RPMI8226 (cell line): ENCODE results near the gene DNASE1L3.

ENCODE experiments used
- DNase-seq: peaks from one replicate; pipeline ENCODE4 v3.0.0-alpha.2; 2015

DNASE1L3 gene

DNA sequence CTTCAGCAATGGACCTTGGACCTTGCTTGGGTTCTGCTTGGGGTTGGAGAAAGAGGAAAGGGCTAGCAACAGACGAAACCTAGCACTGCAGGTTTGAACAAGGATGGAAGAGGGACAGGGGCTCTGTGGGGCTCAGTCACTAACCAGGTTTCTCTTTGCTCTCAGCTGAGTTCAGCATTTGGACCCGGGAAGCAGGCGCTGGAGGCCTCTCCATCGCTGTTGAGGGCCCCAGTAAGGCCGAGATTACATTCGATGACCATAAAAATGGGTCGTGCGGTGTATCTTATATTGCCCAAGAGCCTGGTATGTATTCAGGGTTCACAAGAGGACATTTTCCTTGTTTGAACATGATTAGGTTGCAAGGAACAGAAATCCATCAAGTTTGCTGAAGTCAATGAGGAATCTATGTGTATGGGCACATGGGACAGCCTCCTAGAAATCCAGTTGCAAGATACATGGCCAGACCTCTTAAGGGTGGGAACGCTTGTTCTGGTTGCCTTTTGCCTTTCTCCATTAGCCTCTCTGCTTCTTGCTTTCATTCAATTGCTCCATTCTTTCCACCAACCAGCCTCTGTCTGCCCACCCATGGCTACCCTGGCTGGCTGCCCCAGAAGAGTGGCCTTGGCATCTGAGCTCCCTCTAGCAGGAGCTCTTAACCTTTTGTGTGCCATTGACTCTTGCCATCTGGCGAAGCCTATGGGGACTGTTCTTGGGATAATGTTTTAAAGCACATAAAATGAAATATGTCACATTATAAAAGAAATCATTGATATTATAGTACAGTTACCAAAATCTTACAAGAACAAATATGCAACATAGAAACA, 55.9 kb downstream of the DNASE1L3 start:
- no peak for DNase-seq

DNA sequence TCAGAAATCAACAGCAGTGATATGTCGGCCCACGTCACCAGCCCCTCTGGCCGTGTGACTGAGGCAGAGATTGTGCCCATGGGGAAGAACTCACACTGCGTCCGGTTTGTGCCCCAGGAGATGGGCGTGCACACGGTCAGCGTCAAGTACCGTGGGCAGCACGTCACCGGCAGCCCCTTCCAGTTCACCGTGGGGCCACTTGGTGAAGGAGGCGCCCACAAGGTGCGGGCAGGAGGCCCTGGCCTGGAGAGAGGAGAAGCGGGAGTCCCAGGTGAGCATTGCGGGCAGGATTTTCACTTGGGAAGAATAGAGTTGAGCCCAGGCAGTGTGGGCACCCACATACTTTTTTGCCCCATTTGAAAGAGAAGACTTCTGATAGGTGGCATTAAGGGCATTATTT, 57.4 kb downstream of the DNASE1L3 start:
- no peak for DNase-seq

DNA sequence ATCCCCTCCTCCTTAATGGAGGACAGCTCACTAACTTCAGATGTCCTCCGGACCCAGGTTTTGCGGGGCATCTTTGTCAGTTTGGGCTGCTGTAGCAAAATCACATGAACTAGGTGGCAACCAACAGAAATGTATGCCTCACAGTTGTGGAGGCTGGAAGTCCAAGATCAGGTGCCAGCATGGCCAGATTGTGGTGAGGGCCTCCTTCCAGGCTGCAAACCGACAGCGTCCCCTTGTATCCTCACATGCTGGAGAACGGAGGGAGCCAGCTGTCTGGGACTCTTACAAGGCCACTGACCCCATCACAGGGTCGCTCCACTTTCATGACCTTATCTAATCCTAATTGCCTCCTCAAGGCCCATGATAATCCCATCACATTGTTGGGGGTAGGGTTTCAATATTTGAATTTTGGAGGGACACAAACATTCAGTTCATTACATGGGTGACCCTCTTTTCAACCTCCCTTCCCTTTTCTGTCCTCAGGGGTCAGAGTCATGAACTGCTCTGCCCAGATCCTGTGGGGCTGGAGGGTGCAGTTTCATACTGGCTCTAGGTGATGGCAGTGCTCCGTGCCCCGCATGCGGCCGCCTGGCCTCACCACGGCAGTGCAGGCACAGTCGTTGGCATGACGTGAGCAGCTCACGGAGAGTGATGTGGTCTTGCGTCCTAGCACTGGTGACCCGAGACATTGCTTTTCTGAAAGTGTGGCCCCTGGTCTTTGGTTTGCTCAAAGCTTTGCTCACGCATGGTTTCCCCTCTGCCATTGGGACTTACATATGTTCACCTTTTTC, 58.4 kb downstream of the DNASE1L3 start:
- DNase-seq, result no peak

DNA sequence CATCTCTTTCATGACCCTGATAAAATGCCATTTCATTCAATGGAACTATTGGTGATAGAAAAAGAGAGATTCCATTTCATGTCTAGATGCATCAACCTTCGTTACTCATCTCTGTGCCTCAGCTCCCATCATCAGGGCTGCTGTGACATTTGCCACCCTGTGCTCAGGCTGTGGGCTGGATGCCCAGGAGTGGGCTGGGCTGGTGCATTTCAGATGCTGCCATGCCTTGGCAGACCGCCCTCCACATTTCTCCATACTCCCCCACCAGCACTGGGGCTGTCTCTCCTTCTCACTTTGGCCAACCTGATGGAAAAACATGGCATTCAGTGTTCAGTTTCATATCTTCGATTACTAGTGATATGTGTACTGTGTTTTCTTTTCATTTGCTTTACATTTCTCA, 59.1 kb downstream of the DNASE1L3 start:
- no peak for DNase-seq

DNA sequence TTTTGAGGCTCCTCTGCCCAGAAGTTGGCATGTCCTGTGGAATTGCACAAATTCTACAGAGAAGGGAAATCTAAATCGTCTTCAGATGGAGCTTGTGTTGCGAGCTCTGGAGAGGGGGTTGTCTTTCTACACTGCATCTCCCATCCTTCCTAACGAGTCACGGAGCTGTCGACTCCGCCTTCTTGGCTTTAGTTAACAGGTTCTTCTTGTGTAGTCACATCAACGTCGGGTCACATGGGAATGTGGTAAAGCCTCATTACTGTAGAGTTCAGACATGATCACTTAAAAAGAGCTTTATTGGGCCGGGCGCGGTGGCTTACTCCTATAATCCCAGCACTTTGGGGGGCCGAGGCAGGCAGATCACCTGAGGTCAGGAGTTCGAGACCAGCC, 60.0 kb downstream of the DNASE1L3 start:
- no peak for DNase-seq

DNA sequence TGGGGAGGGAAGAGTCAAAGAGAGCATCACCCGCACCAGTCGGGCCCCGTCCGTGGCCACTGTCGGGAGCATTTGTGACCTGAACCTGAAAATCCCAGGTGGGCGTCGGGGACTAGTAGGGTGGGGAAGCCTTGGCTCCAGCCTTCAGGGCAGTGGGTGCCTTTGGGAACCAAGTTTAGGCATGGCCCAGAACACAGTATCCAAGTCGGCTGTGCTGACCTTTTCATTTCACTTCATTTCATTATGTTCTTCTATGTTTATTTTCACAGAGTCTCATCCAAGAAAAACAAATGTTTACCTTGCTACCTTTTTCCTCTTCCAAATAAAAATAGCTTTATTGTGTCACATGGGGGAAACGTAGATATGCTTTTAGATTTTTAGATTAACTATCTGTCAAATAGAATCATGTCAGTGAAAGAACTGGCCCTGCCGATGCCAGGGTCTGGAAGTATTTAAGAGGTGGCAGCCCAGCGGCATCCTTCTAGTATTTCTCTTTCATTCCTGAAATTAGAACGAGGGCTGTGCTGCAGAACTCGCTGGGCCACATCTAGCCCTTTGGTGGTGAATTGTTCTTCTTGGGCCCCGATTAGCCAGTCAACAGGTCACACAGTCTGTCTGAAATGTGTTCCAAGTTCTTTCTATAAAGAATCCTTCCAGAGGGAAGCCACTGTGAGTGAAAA, 60.5 kb downstream of the DNASE1L3 start:
- DNase-seq, result no peak

DNA sequence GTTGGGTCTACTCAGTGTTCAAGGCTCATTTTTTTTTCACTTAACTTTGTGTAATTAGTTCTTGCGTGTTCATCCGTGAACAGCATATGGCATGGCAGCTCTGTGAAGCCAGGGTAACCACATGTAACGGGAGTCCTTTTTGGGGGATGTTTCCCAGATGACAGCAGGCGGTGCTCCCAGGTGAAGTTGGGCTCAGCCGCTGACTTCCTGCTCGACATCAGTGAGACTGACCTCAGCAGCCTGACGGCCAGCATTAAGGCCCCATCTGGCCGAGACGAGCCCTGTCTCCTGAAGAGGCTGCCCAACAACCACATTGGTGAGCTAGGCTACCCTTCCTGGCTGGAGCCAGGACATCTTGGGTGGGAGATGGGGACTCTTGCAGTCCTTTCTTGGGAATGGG, 62.7 kb downstream of the DNASE1L3 start:
- no peak for DNase-seq

DNA sequence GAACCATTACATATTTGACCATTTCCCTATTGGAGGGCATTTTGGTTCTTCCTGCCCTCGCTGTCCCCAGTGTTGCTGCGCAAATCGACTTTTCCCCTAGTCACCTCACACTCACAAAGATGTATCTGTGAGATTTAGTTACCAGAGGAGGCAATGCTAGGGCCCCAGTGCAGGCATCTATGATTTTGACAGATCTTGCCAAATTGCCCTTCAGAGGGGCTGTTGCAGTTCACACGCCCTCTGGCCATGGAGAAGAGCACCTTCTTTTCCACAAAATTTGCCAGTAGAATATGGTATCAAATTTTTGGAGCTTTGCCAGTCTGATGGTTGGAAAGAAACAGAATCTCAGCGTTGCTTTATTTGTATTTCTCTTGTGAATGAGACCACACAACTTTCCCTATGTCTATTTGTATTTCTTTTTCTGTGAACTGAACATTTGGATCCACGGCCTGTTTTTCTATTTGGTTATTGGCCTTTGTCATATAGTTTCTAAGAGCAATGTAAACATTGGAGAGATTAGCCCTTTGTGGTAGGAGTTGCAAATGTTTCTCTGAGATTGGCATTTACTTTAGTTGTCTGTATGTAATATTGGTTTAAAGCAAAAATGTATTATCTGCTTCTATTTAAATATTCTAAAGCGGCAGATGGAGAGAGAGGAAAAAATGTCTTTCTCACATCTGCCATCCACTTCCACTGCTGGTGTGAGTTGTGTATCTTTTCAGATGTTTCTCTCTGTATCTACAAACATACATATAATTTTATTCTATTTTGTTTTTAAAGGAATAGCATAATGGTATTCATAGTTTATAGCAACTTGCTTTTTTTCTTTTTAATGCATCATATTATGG, 66.1 kb downstream of the DNASE1L3 start:
- no peak for DNase-seq

DNA sequence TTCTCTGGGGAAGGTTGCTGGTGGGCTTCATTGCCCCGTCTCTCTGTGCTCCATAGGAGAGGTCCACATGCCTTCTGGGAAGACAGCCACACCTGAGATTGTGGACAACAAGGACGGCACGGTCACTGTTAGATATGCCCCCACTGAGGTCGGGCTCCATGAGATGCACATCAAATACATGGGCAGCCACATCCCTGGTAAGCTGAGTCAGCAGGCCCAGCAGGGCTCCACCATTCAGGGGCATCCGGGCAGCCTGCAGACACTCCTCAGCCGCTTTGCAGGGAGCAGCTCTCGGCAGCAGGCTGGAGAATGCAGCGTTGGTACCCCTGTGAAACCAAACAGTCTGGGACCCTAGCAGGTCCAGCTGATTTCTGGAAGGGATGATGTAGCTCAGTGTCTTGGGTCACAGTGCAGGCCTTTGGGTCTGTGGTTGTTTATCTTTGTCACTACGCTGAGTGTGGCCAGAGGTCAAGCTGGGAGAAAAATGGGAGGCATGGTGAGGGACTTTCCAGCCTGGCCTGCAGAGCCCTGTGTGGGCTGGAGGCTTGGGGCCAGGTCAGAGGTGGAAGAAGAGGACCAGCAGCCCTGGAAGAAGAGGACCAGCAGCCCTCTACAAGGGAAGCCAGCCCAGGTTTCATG, 67.2 kb downstream of the DNASE1L3 start:
- DNase-seq, result no peak
